GM19035 (cell line): ENCODE results near the gene BIRC5.
"Not testable (repeated sequence)": the region's sequence is repeated elsewhere in the genome, so short reads cannot be mapped to it uniquely, and the experiment has no call there.

Experiments
- ATAC-seq: cut with Tn5 transposase; IDR thresholded peaks from one replicate; pipeline ENCODE4 v1.9.1; 2021; ENCODE audit not compliant: unreplicated experiment

Gene BIRC5

DNA sequence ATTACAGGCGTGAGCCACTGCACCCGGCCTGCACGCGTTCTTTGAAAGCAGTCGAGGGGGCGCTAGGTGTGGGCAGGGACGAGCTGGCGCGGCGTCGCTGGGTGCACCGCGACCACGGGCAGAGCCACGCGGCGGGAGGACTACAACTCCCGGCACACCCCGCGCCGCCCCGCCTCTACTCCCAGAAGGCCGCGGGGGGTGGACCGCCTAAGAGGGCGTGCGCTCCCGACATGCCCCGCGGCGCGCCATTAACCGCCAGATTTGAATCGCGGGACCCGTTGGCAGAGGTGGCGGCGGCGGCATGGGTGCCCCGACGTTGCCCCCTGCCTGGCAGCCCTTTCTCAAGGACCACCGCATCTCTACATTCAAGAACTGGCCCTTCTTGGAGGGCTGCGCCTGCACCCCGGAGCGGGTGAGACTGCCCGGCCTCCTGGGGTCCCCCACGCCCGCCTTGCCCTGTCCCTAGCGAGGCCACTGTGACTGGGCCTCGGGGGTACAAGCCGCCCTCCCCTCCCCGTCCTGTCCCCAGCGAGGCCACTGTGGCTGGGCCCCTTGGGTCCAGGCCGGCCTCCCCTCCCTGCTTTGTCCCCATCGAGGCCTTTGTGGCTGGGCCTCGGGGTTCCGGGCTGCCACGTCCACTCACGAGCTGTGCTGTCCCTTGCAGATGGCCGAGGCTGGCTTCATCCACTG is at the start of gene BIRC5:
BIRC5 (plus strand) TSS at position 238 of the 690 bp plus-strand sequence; CDS start at position 302, 64 bp downstream.
- ATAC-seq = peak; percentile 92

DNA sequence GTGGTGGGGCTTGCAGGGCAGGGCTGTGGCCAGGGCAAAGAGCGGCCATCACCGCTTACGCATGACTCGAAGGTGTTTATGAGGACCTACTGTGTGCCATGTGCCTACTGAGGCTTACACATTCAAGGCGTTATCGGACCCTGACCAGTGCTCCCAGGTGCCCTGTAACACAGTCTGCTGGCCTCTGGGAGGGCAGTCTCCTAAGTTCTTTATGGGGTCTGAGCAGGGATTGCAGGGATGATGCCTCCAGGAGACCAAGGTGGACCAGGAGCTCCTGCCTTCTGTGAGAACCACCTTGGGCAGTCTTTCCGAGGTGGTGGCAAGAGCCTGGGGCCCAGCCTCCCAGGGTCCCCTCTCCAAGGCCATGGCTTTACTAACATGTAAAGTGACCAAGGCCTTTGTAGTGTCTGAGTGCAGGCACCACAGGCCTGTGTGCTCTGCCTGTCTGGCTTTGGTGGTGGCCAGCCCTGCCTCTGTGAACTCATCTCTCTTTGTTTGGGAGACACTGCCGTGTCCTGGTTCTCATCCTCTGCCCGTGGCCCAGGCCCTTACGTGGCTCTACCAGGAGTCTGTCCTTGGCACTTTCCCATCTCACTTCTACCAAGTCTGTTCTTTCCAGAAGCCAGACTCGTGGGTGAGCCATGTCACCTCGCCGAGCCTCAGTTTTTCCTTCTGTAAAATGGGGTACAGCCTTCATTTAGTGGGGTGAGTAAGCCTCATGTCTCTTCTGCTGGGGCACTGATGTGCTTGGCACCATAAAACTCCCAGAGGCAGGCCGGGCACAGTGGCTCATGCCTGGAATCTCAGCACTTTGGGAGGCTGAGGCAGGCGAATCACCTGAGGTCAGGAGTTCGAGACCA is 49.1 kb upstream of the BIRC5 start:
- ATAC-seq = no peak

DNA sequence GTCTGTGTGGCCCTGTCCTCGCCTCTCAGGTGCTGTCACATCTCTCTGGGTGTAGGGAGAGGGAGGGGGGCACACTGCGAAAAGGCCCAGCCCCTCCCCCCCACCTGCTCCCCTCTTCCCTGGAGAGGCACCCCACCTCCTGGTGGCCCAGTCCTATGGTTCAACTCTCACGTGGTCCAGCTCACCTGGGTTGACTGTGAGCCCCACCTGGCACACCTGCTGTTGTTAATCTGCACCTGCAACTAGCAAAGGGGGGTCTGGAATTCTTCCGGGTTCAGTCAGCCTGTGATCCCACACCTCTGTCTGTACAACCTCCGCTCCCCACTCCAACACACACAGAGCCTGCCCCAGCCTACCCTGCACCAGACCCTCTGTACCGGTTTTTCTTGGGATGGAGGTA is 47.6 kb upstream of the BIRC5 start:
- no peak for ATAC-seq

- ATAC-seq = peak; percentile 53
These were observed 45.7 kb upstream of the BIRC5 start, which contains the start of gene SYNGR2 for GRCh38 chr17:78168242-78168902. TSS of gene SYNGR2 (plus strand) at chr17:78168581. CDS start at chr17:78168617, 36 bp downstream.

GRCh38 chr17:78168903-78169793 is 44.9 kb upstream of the BIRC5 start:
- ATAC-seq = peak; percentile 23

DNA sequence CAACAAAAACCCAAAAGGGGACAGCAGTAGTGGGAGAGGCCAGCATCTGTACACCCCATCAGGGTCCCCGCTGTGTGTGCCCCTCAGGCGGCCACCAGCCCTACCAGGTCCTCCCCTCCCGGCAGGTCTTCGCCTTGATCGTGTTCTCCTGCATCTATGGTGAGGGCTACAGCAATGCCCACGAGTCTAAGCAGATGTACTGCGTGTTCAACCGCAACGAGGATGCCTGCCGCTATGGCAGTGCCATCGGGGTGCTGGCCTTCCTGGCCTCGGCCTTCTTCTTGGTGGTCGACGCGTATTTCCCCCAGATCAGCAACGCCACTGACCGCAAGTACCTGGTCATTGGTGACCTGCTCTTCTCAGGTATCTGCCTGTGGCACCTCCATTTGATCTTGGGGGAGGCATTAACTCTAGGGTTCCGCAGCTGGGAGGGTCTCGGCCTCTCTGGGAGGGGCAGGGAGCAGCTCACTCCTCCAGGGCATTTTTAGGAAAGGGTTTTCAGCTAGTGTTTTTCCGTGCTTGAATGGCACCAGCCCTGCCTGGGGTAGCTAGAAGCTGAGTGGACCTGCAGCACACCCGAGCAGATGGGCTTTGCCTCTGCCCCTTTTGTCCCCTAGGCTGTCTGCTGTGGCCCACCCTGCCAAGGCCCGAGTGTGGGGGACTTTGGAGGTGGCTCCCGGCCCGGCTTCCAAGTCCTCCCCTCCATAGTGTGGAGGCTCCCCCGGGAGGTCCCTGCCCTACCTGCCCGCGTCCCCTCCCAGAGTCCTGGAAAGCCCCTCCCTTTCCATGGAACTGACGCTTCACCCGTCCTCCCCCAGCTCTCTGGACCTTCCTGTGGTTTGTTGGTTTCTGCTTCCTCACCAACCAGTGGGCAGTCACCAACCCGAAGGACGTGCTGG is 43.1 kb upstream of the BIRC5 start:
- no peak for ATAC-seq

GRCh38 chr17:78171591-78172248 is 42.3 kb upstream of the BIRC5 start:
- not testable (repeated sequence) for ATAC-seq

DNA sequence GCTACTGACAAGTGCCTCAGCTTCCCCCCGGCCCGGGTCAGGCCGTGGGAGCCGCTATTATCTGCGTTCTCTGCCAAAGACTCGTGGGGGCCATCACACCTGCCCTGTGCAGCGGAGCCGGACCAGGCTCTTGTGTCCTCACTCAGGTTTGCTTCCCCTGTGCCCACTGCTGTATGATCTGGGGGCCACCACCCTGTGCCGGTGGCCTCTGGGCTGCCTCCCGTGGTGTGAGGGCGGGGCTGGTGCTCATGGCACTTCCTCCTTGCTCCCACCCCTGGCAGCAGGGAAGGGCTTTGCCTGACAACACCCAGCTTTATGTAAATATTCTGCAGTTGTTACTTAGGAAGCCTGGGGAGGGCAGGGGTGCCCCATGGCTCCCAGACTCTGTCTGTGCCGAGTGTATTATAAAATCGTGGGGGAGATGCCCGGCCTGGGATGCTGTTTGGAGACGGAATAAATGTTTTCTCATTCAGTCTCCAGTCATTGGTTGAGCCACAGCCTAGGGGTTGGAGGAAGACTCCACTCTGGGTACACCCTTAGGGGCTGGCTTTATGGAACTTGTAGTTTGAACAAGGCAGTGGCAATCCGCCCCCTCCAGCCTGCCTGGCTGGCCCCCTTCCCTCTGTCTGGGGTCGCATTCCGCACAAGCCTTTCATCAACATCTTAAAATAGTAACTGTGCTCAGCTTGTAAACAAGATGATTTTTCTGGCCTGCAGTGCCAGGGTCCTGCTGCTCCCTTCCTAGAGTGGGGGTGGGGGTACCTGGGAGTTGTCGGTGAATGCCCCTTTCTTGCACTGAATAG is 41.6 kb upstream of the BIRC5 start:
- no peak for ATAC-seq

DNA sequence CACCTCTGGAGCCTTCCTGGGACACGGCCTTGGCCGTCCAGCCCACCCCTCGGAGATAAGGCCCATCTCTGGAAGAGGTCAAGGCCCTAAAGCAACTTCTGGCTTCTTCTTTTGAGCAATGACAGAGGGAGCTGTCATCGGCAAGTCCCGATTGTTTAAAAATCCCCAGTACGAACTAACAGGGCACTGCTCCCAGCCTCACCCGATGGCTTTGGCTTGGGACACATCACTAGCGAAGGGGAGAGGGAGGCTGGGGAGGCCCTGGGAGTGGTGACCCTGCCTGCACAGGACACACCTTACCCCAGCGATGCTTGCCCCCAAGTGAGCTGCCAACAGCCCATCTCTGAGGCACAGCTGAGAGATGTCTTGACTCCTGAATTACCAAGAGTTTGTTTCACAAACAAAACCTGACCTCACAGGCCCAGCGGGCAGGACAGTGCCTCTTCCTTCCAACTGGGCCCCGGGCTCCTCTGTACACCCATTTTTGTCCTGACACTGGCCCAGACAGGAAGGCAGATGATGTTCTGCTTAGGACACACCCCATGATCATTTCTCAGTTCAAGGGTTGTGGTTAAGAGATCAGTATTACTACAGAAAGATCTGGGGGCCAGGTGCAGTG is 40.8 kb upstream of the BIRC5 start:
- ATAC-seq = no peak

DNA sequence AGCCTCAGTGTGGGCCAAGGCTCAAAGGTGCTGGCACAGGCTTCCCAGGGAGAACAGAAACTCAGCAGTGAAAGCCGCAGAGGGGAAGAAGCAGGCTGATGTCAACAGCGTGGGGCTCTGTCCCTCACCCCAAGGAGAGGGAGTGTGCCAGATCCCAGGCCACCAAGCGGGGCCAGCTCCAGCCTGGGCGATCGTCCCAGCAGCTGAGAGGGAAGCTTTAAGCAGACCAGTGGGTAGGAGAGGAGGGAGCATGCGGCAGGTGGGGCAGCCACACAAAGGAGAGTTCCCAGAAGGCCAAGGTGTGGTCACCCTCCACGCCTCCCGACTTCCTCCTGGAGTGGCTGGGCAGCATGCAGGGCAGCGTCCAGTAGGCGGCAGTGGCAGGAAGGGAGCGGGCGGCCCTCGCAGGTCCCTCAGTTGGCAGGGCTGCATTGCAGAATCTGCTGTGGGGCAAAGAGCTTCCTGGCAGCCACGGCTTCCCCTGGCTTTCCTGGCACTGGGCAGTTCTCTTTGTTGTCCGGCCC is 39.6 kb upstream of the BIRC5 start:
- ATAC-seq = no peak

GRCh38 chr17:78174870-78175642 is 39.0 kb upstream of the BIRC5 start:
- no peak for ATAC-seq

GRCh38 chr17:78175643-78175981 is 38.4 kb upstream of the BIRC5 start:
- ATAC-seq = no peak

- peak; percentile 38 for ATAC-seq
These were observed 37.5 kb upstream of the BIRC5 start for GRCh38 chr17:78176548-78177025.

DNA sequence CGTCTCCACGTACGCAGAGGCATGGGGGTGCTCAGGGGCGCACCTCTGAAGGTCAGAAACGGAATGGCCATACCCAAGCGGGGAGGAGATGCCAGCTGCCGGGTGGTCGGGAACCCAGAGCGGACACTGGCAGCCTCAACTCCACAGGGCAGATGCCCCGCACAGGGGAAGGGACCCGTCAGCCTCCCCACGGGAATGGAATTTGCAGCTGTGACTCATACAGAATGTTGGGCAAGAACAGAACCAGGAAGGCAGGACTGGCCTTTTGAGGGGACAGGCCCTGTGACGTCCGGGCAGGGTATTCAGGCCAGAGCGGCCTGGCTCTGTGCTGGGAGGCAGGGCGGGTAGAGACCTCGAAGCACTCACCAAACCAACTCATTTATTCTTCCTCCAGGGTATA is 34.7 kb upstream of the BIRC5 start:
- no peak for ATAC-seq

DNA sequence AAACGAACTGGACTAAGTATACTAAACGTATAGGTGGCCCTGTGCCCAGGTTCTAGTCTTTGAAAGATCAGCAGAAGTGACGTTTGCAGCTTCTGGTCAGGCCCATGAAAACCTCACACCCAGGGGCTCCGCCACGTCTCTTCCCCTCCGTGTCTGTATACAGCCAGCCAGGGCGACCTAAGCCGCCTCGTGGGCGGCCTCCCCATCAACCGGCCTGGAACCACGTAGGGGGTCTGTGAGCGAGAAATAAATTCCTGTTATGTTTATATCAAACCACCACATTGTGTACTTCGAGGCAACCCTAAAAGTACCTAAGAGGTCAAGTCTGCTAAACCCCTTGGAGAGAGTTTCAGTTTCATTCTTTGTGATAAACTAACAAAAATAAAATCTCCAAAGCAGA is 34.0 kb upstream of the BIRC5 start:
- no peak for ATAC-seq

- no peak for ATAC-seq
These were observed 33.5 kb upstream of the BIRC5 start for GRCh38 chr17:78180508-78180907.

- ATAC-seq = no peak
These were observed 31.5 kb upstream of the BIRC5 start for GRCh38 chr17:78182504-78182903.
